CD4-positive, alpha-beta T cell treated with Interleukin-2 at 100 ng/mL for 4 hours (primary cell): ENCODE results near the gene TJP1.

Experiments
- DNase-seq: peaks from one replicate; pipeline ENCODE4 v3.0.0-alpha.2; 2020; ENCODE audit warnings: low spot score

TJP1 gene

DNA sequence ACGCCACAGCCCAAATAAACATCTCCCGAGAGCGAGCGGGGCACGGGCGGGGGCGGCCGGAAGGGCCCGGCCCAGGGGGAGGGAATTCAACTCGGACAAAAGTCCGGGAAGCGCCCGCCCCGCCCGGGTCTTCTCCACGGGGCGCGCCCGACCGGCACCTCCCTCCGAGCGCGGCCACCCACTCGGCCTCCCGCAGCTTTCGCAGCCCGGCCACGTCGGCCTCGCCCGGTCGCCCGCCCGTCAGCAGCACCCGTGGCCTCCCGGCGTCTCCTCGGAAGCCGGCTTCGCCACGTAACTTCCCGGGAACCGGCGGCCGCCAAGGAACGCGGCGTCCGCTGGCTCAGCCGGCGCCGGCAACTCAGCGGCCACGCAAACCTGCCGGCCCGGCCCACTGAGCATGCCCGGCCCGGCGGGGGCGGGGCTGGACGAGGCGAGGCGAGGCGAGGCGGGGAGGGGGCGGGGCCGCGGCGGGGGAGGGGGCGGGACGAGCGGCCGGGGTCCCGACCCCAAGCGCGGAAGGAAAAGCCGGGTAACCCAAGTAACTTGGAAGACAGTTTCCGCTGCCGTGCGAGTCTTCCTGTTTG lies at the start of gene TJP1:
Gene TJP1, minus strand, starts transcription at position 369 of the 584 bp plus-strand sequence. CDS start 440 bp downstream, outside the sequence.
- no peak for DNase-seq

- DNase-seq, result no peak
These were observed 49.1 kb upstream of the TJP1 start for GRCh38 chr15:29871401-29871800.

GRCh38 chr15:29870495-29871151 lies 48.4 kb upstream of the TJP1 start:
- DNase-seq, result no peak

DNA sequence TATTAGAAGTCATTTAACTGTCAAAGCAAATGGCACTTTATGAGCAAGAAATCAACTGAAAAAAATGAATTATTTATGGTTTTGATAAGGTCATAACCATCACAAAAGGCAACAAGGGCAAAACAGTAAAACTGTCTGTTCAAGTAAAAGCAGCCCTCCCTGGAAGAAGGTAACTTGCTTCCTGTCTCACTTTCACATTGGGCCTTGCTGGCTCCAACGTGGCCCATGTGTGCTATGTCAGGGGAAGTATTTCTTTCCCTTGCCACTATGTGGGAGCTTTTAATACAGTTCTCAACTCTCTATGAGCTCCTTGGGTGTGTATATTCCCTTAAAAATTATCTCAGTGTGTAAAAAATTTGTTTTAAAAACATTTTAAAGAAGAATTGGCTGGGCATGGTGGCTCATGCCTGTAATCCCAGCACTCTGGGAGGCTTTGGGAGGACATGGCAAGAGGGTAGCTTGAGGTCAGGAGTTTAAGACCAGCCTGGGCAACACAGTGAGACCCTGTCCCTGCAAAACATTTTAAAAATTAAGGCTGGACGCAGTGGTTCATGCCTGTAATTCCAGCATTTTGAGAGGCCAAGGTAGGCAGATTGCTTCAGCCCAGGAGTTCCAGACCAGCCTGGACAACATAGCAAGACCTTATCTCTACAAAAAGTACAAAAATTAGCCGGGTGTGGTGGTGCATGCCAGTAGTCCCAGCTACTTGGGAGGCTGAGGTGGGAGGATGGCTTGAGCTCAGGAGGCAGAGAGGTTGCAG lies 45.2 kb upstream of the TJP1 start:
- DNase-seq, result no peak

DNA sequence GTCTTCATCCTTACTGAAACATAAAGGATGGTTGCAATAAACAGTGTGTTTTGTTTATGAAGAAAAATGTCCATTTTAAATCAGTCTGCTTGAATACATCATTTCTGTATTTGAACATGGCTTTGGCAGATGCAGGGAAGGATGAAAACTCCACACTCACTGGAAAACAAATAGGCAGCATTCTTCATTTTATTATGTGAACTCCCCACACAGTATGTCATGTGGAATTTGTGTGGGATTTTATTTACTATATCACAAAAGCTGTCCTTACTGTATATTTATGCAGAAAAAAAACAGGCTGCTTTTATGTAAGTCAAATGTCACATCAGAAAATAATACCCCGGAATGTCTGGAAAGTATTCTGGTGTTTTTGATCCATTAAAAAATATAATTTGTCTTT lies 44.1 kb upstream of the TJP1 start:
- no peak for DNase-seq

- no peak for DNase-seq
These were observed 42.2 kb upstream of the TJP1 start for GRCh38 chr15:29864501-29864900.

DNA sequence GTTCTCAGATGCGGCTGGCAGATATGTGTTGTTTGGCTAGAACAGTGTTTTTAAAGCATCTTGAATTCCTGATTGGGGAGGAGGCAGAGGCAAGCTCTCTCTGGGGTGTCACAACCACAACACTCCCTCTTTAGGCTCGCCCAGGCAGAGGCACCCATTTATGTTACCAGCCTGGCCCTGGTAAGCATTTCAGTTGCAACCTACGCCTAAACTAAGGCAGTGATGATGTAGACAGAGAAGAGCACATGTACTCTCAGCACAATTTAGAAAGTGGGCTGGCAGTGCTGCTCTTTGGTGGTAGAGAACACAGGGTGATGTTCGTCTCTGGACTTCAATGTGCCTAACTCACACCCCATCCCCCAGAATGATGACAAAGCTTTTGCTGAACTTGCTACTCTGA lies 41.2 kb upstream of the TJP1 start:
- DNase-seq, result no peak

GRCh38 chr15:29862271-29862670 lies 40.0 kb upstream of the TJP1 start:
- DNase-seq, result no peak

- no peak for DNase-seq
These were observed 38.6 kb upstream of the TJP1 start for GRCh38 chr15:29860872-29861271.

- DNase-seq, result no peak
These were observed 37.9 kb upstream of the TJP1 start for GRCh38 chr15:29859973-29860715.

DNA sequence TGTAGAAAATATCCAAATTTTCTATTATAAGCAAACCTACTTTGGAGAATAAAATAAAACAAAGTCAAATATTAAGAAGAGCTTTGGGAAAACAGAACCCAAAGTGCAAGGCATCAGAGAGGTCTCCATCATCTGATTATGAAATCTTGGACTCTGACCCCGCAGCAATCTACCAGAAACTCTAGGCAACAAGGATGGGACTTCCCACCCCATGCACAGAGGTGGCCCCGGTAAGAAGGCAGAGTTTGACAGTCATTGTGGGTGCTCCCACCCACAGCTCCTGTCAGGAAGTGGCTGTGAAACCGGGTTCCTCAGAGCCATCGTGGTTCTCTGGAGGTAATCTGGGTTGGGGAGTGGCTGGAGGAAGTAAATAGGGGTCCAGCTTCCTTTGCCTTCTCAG lies 37.0 kb upstream of the TJP1 start:
- no peak for DNase-seq

DNA sequence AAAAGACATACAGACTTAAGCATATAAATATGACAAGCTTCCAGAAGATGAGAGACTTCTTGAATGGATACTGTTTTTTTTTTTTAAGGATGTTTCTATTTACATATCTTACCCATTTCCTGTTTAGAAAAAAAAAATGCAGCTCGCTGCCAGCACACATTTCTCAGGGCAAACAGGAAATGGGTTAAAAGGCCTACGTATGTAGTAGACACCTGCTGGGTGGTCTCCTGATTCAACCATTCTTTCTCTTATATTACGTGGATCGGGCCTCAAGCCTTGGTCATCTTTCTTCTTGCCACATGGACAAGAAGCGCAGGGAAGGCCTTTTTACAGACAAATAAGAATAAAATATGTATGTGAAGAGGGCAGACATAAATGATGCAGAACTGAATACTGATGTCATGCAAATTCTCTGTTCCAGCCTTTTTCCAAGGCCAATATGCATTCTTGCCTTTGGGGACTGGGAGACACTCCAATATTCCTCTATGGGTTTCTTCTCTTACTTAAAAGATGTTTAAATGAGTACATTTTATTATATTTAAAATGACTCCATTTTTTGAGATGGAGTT lies 35.0 kb upstream of the TJP1 start:
- no peak for DNase-seq

DNA sequence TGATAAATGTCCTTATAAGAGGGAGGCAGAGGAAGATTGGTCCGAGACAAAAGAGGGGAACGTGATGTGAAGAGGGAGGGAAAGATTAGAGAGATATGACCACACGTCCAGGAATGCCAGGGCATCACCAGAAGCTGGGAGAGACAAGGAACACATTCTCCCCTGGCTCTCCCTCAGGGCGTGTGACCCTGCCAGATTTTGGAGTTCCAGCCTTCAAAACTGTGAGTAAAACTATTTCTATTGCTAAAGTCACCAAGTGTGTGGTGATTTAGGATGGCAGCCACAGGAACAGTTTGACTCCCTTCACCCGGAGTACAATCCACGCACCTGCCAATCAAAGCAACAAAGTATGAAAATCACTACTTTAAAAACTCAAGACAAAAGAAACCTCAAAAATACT lies 32.1 kb upstream of the TJP1 start:
- DNase-seq, result no peak

DNA sequence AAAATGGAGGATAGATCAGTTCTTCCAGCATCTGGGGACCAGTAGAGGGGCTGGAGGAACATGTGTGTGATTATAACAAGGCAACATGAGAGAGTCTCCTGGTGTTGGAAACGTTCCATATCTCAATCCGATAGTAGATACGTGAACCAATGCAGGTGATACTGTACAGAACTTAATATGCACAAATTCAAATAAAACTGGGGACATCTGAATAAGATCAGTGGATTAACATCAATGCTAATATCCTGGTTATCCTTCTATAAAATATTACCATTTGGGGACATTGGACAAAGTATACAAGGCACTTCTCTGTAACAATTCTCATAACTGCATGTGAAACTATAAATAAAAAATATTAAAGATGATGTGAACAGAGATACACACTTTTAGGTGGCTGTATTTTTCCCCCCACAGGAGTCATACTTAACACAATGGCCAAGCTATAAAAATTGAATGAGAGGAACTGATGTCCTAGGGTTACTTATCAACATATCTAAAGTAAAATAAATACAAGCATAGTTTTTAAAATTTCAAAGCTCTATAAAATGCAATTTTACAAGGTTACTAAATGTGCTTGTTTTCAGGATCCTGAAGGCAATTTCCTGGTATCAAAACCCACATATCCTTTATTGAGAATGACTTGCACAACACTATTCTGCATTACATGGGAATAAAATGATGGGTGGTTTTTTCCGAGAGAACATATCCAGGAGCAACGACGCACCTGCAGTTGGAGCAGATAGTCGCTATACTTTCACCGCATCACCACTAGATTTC lies 31.1 kb upstream of the TJP1 start:
- DNase-seq, result no peak

- no peak for DNase-seq
These were observed 29.9 kb upstream of the TJP1 start for GRCh38 chr15:29852201-29852600.

GRCh38 chr15:29849716-29850115 lies 27.4 kb upstream of the TJP1 start:
- no peak for DNase-seq

DNA sequence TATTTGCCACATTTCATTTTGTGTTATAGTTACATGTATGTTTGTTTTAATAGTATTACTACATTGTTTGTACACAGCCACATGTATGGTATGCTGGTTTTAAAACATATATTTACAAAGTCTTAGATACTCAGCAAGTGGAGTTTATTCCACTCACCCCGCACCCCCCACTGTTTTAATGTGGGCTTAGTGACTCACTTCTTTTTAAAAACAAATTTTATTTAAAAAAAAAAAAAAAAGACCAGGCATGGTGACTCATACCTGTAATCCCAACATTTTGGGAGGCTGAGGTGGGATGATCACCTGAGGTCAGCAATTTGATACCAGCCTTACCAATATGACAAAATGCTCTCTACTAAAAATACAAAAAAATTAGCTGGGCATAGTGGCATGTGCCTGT lies 26.9 kb upstream of the TJP1 start:
- DNase-seq, result no peak

GRCh38 chr15:29844290-29844903 lies 22.1 kb upstream of the TJP1 start:
- no peak for DNase-seq

DNA sequence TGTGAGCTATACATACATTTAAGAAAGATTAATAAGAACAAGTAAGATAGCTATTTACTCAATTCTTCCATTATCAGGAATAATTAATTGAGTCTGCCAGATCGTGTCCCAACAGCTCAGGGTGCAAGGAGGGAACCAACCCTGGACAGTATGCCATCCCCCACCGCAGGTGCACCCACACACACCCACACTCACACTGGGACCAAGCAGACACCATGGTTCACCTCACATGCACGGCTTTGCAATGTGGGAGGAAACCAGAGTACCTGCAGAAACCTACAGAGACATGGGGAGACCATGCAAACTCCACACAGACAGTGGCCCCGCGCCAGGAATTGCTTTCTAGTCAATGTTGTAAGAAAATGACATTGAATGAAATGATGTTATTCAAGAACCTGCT lies 20.0 kb upstream of the TJP1 start:
- no peak for DNase-seq

GRCh38 chr15:29840926-29841325 lies 18.7 kb upstream of the TJP1 start:
- no peak for DNase-seq

GRCh38 chr15:29840054-29840453 lies 17.8 kb upstream of the TJP1 start:
- DNase-seq, result no peak
